ENCODE results near the gene RNPS1.

DNA sequence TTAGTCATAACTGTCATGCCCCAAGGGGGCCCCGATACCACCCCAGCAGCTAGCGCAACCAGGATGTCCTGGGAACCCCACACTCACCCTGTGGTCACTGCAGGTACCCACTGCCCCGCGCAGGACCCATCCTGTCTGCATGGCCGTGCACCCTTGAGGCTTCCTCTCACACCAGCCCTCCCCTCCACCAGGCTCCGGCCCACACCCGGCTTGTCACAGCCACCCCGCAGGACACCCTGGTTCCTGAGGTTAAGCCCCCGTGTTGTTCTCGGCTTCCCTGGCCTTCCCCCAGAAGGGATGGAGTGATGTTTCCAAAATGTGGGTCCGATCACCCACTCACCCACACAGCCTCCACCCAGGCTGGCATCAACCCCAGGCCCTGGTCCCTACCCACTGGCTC, 24.1 kb downstream of the RNPS1 start:
- no peak for TF ChIP-seq POLR2A (IDR thresholded peaks at IDR 0.05; ENCODE audit: low read depth, low read length)
- TF ChIP-seq, protein P1, sequence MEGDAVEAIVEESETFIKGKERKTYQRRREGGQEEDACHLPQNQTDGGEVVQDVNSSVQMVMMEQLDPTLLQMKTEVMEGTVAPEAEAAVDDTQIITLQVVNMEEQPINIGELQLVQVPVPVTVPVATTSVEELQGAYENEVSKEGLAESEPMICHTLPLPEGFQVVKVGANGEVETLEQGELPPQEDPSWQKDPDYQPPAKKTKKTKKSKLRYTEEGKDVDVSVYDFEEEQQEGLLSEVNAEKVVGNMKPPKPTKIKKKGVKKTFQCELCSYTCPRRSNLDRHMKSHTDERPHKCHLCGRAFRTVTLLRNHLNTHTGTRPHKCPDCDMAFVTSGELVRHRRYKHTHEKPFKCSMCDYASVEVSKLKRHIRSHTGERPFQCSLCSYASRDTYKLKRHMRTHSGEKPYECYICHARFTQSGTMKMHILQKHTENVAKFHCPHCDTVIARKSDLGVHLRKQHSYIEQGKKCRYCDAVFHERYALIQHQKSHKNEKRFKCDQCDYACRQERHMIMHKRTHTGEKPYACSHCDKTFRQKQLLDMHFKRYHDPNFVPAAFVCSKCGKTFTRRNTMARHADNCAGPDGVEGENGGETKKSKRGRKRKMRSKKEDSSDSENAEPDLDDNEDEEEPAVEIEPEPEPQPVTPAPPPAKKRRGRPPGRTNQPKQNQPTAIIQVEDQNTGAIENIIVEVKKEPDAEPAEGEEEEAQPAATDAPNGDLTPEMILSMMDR (IDR thresholded peaks at IDR 0.05; ENCODE audit: extremely low read depth in 1 of 2, insufficient read depth in 1 of 2, low read depth in 1 of 2, low read length in 2 of 2): no peak

Measured in endothelial cell of umbilical vein (primary cell).